NCI-H748 (cell line): Measurements from ENCODE around the gene CHCHD10.
"Not testable (repeated sequence)": the region's sequence is repeated elsewhere in the genome, so short reads cannot be mapped to it uniquely, and the experiment has no call there.

Source experiments
- DNase-seq: peaks from one replicate; lab custom pipeline; 2025; ENCODE audit not compliant: unreplicated experiment; lab: John Stamatoyannopoulos, UW

The CHCHD10 gene

DNA sequence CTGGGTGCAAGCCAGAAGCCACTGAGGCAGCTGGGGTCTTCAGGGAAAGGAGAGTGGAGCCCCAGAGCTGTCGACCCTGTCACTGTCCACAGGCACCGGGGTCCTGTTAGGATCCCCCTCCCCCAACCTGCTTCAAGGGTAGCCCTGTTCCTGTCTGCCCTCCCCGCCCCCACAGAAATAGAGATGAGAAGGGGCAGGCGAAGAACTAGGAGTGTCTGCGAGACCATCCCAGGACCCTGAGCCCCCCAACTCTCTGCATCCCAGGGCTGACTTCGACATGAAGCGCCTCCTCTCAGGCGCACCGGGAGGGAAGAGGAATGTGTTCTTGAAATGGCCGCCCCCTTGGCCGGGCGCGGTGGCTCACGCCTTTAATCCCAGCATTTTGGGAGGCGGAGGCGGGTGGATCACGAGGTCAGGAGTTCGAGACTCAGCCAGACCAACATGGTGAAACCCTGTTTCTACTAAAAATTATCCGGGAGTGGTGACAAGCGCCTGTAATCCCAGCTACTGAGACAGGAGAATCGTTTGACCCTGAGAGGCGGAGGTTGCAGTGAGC, 16.3 kb downstream of the CHCHD10 start:
- peak; percentile 43 for DNase-seq

GRCh38 chr22:23750714-23751440, 16.9 kb downstream of the CHCHD10 start, which contains the start of gene ZNF70:
Gene ZNF70, minus strand, starts transcription at chr22:23751112. Its CDS starts 5,972 bp downstream, at chr22:23745140.
- peak; percentile 89 for DNase-seq

DNA sequence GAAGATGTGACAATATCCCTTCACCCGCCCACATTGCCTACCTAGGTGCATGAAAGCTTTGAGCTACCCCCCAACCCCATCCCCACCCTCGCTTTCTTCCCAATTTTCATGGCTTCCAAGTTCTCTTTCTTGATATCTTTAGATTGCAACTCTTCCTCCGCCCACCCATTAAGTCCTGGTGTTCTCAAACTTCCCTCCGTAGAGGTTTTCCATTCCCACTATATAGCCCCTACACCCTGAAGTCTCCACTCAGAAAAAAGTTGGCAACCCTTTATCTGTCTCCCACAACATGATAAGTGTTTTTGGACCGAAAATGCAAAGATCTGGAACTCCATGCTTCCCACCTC, 17.4 kb downstream of the CHCHD10 start:
- no peak for DNase-seq

DNA sequence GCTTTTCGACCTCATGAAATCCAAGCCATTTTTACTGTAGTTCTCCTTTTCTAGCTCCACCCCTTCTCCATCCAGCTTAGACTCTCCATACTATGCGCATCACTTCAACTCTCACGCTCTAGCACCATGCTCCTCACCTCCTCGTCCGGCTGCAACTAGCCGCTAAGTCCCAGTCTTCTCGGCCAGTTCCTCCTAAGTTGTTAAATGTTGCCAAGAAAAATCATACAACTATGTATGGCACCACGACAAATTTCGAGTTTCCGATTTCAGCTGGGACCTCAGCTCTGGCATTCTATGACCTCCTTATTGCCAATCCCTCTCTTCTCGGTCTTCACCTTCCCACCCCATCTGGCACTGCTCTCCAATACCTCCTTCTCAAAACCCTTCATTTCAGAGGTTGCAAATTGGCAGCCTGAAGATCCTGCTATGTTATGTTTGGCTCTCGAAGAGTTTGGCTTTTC, 17.9 kb downstream of the CHCHD10 start:
- DNase-seq: no peak

- DNase-seq: no peak
Measured at GRCh38 chr22:23745791-23746190, 22.0 kb downstream of the CHCHD10 start.

GRCh38 chr22:23744485-23744884, 23.3 kb downstream of the CHCHD10 start:
- DNase-seq: no peak

- no peak for DNase-seq
Measured at GRCh38 chr22:23744001-23744400, 23.8 kb downstream of the CHCHD10 start.

DNA sequence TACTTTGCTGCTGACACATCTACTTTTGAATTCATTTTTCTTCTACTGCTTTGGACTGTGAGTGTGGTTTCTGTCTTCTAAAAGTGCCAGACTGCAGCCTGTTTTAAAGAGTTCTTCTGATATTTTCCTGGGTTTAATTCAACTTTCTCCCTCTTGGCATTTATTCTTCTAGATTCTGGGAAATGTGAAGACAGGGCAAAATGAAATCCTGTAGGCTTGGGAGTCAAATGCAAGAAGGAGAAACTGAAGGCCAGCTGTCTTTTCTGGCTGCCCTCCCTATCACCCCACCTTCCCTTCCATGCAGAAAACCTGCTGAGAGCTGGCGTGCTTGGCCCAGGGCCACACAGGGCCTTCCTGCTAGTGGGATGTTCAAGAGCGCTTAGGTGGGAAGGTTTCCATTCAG, 24.5 kb downstream of the CHCHD10 start:
- DNase-seq: no peak

GRCh38 chr22:23742505-23743264, 25.1 kb downstream of the CHCHD10 start:
- DNase-seq: no peak

- DNase-seq: no peak
Measured at GRCh38 chr22:23737696-23738095, 30.1 kb downstream of the CHCHD10 start.

- not testable (repeated sequence) for DNase-seq
Measured at GRCh38 chr22:23728108-23728507, 39.7 kb downstream of the CHCHD10 start.

DNA sequence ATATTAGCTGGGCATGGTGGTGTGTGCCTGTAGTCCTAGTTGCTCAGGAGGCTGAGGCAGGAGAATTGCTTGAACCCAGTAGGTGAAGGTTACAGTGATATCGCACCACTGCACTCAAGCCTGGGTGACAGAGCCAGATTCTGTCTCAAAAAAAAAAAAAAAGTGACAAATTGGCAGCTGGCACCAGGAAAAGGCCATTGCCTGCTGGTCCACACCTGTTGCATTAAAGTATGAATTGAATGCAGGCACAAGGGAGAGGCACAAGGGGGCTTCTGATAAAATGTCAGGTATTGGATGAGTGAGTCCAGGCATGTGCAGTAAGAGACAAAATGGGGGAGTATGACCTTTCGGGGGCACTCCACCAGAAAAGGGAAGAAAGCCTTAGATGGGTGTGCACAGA, 45.0 kb downstream of the CHCHD10 start:
- no peak for DNase-seq

GRCh38 chr22:23722160-23722559, 45.6 kb downstream of the CHCHD10 start:
- no peak for DNase-seq

GRCh38 chr22:23720855-23721254, 46.9 kb downstream of the CHCHD10 start:
- DNase-seq: no peak

DNA sequence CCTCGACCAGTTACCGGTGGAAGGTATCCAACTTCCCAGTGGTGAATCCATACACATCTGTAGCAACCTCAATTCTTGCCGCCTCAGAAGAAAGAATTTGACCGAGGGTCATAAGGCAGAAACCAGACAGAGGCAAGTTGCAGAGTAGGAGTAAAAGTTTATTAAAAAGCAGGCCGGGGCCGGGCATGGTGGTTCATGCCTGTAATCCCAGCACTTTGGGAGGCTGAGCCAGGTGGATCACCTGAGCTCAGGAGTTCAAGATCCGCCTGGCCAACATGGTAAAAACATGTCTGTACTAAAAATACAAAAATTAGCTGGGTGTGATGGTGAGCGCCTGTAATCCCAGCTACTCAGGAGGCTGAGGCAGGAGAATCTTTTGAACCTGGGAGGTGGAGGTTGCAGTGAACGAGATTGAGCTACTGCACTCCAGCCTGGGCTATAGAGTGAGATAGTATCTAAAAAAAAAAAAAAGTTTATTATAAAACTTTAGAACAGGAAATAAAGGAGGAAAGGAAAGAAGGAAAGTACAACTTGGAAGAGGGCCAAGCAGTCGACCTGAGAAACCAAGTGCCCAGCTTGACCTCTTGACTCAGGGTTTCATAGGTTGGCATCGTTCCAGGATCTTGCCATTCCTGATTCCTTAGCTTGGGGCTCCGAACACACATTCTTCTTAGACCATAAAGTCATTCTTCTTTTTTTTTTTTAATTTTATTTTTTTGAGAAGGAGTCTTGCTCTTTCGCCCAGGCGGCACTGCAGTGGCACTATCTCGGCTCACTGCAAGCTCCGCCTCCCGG, 49.2 kb downstream of the CHCHD10 start:
- DNase-seq: no peak

DNA sequence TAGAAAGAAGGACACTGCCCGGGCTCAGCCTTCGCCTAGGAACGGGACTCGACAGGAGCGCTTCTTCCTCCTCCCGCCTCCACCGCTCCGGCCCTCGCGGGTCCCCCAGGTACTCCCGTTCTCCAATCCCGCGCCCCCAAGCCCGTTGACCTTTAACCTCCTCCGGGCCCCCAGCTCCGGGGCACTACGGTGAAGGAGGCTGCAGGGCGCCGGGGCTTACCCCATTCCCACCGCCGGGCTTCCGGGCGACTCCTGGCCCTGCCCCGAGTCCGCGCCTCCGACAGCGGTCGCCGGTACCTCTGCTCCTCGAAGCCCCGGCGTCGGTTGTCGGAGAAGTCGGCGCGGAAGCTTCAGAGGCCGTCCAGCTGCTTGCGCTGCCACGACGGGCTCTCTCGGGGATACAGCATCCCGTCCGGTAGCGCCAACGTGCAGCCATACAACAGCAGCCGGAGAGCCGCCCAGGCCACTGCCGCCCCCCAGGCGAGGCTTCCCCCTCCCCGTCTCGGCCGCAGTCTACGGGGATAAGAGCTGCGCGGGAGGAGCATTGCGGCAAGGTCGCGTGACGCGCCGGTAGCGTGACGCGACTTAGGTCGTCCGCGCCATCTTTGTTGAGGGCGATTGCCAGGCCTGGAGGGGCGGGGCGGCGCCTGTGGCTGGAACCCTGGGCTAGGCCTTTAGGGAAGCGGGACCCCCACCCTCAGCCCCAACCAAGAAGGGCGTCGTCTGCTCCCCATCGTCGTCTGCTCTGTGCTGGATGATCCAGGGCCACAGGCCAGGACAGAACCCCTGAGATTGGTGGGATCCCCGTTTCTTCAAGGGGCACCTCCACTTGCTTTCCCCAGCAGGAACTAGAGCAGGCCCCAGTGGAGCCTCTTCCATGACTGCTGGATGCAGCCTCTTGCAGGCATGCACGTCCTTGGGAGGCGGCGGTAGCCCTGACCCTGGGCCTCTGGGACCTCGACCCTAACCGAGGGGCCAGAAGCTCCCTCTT, 50.7 kb downstream of the CHCHD10 start:
- DNase-seq: peak; percentile 89
